GM19397 (cell line): ENCODE results near the gene PSME3.

Experiments
- ATAC-seq: cut with Tn5 transposase; IDR thresholded peaks from one replicate; pipeline ENCODE4 v1.9.1; 2021; ENCODE audit warnings: mild to moderate bottlenecking, moderate library complexity; ENCODE audit not compliant: unreplicated experiment

PSME3 gene

DNA sequence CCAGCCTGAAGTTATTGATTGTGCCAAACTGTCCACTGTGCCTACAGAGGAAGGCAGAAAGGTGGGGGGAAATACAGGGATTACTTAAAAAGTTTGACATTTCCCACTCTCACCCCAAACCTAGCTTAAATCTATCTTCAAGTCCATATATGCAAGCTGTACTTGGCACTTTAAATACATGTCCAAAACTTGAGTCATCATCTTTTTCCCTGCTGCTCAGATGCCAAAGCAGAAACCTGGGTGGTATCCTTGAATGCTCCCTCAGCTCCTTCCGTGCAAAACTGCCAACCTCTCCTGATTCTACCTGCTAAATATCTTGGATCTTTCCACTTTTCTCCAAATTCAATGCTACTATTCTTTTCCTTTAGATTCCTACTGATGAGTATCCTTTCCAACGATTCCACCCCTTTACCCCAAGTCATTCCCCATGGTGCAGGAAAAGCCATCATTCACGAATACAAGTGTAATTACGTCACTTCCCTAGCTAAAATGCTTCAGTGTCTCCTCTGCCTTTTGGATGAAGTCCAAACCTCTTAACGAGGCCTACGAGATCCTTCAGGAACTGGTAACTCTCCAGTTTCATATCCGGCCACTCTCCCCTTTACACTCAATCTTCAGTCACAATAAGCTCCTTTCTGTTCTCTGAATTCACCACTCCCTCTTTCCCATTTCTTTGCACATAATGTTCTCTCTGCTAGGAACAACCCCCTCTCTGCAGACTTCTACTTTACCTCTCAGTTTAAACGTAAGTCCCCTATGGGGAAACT is 18.4 kb upstream of the PSME3 start:
- no peak for ATAC-seq

DNA sequence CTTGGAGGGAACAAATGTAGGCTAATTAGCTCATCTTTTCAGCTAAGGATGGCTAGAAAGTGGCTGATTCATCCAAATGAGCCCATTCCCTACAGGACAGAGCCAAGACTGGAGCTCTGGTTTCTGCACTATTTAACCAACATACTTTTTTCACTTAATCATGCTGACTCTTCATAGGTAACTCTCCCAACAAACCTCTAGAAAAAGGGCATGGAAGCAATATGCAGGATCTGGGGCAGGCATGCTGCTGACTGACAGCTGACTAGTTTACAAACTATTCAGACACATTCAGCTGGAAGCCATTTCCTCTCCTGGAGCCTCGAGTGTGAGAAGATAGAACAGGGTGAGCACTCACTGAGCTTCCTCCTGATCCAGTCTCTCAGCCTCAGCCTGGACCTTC is 15.3 kb upstream of the PSME3 start:
- ATAC-seq = no peak

DNA sequence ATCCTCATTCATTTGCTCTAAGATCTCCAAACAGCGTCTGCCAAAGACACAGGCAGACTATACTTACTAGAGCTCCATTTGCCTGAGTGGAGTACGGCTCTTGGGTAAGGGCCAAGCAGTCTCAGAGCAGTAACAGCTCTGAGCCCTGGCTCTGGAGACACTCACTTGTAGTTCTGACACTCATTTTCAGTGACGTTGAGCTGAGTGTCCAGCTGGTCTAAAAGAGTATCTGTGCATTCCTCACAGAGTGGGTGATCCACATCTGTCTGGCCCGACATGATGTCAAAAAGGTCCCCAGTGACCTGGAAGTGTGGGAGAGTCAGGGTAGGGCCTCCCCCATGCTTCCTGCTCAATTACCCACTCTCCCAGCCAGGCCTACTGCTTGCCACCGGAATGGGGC is 14.8 kb upstream of the PSME3 start:
- ATAC-seq = no peak

DNA sequence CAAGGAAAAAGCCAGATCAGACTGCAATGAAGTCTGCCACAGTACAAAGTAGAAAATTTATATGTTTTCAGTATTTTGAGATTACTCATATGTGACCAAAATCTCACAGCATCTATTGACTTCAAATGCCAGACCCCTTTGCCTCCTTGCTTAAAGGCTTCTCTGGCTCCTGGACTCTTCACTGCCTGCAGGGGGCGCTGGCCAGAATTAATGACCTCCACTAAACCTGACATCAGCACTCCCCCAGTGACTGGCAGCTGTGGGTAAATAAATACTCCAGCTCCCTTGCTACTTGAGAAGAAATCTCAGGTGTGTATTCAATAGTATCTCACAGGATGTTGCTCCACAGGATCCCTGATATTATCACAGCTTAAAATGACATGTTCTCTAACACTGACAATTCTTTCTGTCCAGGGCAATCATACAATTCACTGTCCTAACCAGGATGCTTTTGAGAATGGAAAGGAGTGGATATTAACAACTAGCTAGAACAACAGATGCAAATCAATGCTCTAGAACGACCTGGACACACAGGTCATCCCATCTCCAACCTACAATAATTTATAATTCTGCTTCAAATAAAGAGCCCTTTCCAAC is 13.2 kb upstream of the PSME3 start:
- ATAC-seq = no peak

DNA sequence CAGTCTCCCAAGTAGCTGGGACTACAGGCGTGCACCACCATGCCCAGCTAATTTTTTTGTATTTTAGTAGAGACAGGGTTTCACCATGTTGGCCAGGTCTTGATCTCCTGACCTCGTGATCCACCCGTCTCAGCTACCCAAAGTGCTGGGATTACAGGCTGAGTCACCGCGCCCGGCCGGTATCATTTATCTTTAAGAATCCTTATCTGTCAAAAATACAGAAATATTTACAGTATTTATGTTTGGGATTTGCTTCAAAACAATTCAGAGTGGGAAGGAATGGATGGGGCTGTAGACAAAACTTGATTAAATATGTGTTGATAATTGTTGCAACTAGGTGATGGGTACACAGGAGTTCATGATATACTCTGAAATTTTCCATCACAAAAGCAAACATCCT is 12.0 kb upstream of the PSME3 start:
- no peak for ATAC-seq

DNA sequence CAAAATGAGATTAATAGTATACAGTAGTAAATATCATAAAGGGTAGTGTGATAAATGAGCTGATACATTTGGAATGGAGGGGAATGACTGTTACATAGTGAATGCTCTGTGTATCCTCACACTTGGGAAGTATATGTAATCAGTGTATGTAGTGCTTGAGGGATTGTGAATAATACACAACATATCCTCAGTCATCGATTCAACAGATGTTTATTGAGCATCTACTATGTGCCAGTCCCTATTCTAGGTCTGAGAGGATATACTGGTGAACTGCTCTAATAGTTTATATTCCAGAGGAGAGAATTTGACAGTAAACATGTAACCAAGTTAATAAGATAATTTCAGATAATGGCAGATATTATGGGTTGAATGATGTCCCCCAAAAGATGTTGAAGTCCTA is 5.7 kb upstream of the PSME3 start:
- ATAC-seq = no peak

DNA sequence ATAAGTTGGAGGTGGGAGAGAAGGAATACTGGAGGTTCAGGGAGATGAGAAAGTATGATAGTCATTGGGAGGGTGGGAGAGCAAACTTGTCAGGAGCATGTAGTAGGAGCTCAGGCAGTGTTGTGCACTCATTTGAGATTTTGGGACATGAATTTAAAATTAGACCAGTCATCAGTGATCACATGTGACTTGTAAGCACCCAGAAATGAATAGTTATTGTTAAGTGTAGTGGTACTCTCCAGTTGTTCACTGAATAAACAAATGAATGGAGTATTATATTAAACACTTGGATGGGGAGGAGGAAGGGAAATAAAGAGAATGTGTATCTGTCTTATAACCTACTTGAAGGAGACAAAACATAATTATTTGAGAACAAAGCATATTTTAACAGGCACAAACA is 2.2 kb upstream of the PSME3 start:
- ATAC-seq = no peak

DNA sequence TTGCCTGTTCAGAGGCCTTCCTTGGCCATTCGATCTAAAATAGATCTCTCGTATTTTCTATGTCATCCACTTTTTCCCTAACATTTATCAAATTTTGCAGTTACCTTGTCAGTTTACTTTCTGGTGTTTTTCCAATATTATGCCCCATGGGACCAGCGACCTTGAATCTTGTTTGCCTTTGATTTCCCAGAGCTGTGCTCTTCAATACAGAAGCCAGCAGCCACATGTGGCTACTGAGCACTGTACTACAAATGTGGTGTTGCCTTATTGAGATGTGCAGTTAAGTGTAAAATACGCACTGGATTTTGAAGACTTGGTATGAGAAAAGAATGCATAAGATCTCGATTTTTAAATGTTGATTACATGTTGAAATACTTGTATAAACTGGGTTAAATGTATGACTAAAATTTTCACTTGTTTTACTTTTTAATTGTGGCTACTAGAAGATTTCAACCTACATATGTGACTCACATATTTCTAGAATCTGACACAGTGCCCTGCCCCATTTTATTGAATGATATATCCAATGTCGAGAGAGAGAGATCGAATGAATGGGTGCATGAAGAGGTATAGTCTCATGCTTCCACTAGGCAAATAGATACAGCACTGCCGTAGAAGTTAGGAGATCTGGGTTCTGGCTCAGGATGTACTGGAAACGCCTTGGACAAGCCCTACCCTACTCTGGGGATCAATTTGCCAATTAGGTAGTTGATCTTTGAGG is 824 bp upstream of the PSME3 start:
- ATAC-seq = no peak

DNA sequence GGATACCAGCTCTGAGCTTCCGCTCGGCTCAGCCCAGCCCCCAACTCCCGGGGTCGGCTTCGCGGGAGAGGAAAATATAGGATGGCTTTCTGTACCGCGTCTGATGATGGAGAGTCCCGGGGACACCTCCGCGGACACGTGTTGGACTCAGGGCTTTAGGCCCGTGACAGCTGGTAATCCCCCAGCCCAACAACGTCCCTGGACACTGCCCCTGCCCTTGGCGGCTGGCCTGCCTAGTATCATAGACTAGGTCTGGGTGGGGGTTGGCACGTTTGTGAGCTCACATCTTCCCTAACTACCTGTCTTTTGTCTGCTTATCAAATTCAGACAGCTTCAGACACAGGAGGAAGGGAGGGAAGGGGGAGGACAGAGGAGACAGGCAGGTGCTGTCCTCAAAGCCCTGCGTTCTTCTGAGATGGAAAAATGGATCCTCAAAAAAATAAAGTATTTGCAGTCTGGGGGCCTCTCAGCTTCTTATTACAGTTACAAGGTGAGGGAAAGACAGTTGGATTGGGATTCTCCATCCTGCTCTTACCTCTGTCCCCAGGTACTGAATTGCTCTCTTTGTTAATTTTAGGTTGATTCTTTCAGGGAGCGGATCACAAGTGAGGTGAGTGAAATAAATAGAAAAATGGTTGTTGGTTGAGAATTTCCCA is 698 bp downstream of the PSME3 start:
- ATAC-seq = no peak

DNA sequence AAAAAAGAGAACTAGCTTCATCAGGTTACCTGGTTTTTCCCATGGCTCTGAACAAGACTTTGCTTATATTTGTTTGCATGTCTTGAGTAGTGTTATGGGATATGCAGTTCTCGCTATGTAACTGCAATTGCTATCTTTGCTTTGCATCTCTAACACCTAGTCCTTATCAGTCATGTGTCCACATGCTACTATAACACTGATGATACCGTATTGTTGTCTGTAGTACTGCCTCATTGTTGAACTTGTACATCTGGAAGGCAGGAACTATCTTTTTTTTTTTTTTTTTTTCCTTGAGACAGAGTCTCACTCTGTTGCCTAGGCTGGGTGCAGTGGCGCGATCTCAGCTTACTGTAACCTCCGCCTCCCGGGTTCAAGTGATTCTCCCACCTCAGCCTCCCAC is 2.5 kb downstream of the PSME3 start:
- ATAC-seq = no peak

DNA sequence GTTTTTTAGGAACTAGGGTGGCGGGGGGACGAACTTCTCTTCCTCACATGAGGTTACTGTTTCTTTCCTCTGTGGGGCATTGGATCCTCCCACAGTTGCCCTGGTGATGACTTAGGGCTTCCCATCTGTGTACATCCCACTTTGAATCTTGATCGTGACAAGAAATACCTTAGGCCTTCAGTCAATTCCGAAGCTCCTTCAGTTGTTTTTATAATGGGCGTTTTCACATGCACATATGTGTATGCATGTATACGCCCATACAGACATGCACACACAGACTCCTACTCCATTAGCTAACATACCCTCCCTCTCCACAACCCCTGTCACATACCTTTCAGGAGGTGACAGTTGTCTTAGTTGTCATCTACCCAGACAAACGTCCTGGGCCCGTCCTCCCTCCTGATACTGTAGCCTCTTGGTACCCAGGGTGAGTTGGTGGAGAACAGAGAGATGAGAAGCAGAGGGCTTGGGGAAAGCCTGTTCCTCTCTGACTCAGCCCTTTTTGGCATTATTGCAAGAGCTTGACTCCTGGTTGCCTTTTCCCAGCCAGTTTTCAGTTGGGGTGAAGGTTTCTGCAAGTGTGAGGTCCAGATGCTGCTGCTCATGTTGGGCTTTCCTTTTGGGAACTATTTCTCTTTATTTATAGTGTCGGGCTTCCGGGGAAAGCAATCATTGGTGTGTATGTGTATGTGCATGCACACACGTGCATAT is 8.9 kb downstream of the PSME3 start:
- ATAC-seq = no peak

DNA sequence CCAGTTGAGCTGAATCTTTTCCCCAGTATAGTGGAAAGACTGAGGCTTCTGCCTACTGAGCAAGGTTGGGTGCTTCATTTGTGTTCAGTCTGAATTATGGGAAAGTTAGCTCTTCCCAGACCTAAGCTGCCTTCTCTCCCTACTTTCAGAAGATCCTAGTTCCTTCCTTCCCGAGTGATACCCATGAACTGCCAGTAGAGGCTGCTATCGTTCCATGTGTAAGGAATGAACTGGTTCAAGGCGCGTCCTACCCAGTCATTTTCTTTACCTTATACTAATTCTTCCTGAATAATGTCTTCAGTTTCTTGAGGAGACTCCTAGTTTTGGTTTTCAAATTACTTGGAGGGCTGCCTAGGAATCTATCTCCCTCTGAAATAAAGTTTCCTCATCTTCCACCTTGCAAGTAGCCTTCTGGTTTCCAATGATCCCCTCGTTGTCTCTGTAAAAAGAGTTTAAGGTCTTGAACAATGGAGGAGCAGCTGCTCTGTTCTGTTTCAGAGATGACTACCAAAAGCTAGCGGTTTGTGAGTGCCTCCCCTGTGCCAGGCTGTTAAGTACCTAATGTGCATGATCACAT is 10.2 kb downstream of the PSME3 start:
- no peak for ATAC-seq

DNA sequence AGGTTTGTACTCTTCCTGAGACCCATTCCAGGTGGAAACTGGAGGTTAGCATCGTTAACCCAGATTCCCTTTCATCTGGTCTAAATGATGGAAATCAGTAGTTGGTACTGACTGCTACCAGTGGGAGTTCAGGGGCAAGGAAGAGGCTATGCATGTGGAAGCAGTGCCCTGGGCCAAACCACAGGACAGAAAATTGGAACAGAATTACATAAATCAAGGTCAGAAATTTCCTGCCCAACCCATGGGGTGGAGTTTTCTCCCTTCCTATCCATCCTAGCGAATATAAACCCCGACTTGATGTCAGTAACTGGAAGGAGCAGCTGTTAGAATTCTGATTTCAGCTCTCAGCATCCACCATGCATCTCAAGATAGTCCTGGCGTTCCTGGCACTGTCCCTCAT is 11.1 kb downstream of the PSME3 start, which contains the start of gene AOC2:
TSS of gene AOC2 (plus strand) at position 310 of the 400 bp plus-strand sequence. CDS start at position 357, 47 bp downstream.
- no peak for ATAC-seq

DNA sequence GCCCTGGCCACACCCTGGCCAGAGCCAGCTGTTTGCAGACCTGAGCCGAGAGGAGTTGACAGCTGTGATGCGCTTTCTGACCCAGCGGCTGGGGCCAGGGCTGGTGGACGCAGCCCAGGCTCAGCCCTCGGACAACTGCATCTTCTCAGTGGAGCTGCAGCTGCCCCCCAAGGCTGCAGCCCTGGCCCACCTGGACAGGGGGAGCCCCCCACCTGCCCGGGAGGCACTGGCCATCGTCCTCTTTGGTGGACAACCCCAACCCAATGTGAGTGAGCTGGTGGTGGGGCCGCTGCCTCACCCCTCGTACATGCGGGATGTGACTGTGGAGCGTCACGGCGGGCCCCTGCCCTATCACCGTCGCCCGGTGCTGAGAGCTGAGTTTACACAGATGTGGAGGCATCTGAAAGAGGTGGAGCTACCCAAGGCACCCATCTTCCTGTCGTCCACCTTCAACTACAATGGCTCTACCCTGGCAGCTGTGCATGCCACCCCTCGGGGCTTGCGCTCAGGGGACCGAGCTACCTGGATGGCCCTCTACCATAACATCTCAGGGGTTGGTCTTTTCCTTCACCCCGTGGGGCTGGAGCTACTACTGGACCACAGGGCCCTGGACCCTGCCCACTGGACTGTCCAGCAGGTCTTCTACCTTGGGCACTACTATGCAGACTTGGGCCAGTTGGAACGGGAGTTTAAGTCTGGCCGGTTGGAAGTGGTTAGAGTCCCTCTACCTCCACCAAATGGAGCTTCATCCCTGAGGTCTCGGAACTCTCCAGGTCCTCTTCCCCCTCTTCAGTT is 11.8 kb downstream of the PSME3 start:
- ATAC-seq = no peak

DNA sequence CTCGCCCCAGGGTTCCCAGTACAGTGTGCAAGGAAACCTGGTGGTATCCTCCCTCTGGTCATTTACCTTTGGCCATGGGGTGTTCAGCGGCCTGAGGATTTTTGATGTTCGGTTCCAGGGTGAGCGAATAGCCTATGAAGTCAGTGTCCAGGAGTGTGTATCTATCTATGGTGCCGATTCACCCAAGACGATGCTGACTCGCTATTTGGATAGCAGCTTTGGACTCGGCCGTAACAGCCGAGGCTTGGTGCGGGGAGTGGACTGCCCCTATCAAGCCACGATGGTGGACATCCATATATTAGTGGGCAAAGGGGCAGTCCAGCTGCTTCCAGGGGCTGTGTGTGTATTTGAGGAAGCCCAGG is 12.3 kb downstream of the PSME3 start:
- ATAC-seq = no peak

DNA sequence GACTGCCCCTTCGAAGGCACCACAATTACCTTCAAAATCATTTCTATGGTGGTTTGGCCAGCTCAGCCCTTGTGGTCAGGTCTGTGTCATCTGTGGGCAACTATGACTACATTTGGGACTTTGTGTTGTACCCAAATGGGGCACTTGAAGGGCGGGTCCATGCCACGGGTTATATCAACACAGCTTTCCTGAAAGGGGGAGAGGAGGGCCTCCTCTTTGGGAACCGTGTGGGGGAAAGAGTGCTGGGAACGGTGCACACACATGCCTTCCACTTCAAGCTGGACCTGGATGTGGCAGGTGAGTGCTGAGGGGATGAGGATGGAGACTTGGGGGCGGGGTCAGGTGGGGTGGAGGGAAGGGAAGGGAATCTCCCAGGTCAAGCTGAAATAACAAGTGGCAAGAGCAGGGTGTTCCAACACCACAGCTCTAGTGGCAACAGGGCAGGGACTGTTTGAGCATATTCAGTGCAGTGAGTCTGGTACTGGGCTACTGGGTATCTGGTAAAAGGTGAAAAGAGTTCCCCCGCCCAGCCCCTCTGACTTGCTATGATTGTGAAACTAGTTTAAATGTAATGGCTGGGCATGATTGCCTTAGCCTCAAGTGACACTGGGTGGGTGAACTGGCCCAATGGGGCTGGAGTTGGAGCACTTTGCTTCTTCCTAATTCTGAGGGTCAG is 12.9 kb downstream of the PSME3 start:
- ATAC-seq = no peak

DNA sequence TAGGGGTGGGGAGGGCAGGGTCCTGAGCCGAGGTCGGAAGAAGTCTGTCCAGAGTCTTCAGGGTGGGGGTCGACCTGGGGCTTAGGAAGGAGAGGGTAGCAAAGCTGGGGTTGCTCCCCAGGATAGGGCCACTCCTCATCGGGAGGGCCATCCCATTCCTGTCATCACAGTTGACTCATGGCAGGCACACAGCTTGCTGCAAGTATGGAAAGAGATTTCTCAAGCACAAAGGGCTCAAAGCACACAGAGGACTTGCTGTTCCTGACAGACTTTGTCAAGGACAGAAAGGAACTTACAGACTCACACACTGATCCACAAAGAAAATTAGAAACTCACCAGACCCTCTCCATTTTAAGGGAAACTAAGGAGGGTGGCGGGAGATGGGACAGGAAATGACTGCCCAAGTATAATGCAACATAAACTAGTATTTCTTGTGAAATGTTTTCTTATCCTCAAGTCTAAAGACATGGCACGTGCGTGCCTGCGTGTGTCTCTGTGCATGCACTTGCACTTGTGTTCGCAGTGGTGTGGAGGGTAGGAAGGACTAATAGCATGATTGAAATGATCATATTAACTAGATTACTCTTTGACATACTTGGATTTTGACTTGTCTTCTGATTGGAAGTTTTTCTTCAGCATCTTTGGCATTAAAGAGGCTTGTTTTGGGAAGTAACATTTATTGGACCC is 13.5 kb downstream of the PSME3 start:
- ATAC-seq = no peak

DNA sequence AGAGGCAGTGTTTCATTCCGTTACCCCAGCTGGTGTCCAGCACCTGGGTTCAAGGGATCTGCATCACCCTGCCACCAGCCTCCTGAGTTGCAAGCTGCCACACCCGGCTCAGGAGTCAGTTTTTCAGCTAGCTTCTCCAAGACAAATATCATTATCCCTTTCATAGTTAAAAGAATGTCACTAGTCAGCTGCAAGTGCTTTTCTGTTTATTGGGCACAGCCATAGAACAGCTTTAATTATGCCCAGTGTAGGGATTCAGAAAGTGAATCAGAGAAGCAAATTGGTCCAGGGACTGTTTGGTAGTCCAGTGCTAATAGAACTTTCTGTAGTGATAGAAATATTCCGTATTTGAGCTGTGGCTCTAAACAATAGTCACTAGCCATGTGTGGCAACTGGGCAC is 14.9 kb downstream of the PSME3 start:
- ATAC-seq = no peak

DNA sequence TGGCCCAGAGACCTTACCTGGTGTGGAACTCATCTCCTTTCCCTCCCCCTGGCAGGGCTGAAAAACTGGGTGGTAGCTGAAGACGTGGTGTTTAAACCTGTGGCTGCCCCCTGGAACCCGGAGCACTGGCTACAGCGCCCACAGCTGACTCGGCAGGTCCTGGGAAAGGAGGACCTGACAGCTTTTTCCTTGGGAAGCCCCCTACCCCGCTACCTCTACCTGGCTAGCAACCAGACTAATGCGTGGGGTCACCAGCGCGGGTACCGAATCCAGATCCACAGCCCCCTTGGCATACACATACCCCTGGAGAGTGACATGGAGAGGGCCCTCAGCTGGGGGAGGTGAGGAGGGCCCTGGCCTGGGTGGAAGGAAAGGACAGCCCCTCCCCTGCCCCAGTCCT is 15.8 kb downstream of the PSME3 start:
- no peak for ATAC-seq
